ENCODE results near the gene ABCC6.
"Not testable (repeated sequence)": the region's sequence is repeated elsewhere in the genome, so short reads cannot be mapped to it uniquely, and the experiment has no call there.

Gene ABCC6

DNA sequence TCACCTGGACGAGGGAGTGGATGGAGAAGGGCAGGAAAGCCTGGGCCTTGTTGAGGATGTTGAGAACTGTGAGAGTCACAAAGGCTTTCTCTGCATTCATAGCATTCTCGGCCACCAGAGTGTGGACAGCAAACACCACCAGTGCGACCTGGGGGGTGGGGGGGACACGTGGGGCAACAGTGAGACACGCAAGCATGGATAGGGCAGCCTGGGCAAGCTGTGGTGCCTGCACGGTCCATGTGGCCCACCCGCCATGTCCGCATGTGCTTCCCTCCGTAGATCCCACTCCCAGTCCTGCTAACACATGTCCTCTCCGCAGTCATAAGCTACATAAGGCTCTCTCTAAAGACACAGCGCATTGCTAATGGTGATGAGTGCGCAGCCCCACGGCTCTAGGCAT lies 34.5 kb downstream of the ABCC6 start:
- DNase-seq, result no peak

DNA sequence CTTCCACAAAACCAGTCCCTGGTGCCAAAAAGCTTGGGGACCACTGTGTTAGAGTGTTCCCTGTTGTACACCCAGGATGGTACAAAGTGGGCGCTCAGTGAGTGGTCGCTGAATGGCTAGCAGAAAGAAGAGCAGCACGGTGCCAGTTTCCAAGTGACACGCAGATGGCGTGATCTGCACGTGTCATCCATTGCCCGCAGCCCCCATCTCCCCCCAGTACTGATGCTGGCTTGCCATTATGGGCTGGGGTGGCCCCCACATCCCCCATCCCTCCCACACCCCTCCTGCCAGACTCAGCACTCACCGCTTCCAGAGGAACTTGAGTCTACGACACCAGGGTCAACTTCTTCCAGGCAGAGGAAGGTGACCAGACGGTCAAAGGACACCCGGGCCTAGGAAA lies 36.5 kb downstream of the ABCC6 start:
- DNase-seq, result no peak

DNA sequence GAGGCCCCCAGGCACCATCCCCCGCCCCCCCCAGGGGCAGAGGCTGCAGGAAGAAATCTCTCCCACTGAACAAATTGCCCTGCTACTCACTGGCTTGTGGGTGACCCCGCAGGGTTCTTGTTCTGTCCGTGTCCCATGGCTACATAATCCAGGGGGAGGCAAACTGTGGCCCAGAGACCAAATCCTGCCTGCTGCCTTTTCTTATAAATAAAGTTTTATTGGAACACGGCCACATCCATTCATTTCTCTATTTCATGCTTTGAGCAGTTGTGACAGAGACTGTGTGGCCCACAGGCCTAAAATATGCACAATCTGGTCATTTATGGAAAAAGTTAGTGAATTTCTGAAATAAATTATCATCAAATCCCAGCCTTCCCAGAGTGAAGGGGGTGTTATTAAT lies 38.2 kb downstream of the ABCC6 start:
- no peak for DNase-seq

DNA sequence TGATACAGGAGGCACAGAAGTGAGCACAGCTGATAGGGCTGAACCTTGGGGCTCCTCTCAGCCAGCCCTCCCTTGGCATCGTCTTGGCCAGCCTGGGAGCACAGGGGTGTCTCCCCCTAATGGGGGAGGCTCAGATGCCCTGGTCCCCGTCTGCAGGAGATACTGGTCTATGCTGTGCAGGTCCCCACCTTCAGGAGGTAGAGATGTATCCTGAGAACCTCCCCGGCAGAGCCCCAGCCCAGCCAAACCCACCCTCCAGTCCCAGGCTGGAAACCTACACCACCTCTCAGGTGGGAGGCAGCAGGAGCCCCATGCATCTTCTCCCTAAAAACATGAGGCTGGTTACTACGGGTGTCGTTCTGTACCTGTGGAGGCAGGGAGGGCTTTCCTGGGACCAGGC lies 38.7 kb downstream of the ABCC6 start:
- no peak for DNase-seq

DNA sequence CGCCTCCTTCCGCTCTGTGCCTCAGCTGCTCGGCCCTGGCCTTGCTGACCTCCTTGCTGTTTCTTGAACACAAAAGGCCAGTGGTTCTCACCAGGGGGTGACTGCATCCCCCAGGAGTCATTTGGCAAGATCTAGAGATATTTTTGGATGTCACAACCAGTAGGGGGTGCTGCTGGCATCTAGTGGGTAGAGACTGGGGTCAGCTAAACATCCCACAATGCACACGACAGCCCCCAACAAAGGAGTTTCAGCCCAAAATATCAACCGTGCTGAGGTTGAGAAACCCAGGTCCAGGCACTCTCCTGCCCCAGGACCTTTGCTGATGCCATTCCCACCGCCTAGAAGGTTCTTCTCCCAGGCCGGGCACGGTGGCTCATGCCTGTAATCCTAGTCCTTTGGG lies 39.7 kb downstream of the ABCC6 start:
- DNase-seq, result no peak

DNA sequence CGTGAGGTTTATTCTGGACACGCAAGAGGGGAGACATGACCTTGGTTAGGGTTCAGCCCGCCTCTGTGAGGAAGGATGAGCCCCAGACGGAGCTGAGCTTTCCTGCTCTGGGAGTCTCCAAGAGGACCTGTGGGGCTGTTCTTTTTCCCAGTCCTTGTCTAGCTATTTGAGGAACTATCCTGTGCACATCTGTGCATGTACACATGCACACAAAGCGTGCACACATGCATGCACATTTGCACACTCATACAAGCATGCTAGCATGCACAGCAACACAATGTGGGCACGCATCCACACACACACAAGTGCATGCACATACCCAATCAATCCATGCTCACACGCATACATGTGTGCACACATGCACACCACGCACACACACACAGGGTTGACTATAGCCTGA lies 40.4 kb downstream of the ABCC6 start:
- DNase-seq, result no peak

DNA sequence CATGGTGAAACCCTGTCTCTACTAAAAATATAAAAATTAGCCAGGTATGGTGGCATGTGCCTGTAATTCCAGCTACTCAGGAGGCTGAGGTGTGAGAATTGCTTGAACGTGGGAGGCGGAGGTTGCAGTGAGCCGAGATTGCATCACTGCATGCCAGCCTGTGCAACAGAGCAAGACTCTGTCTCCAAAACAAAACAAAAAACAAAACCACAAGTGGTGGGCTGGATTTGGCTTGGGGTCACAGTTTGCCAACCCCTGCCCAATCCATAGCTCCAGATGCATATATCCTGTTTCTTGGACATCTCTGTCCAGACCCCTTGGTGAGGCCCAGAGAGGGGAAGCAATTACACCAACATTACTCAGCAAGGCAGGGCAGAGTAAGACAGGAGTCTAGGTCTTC lies 41.5 kb downstream of the ABCC6 start:
- DNase-seq, result not testable (repeated sequence)

DNA sequence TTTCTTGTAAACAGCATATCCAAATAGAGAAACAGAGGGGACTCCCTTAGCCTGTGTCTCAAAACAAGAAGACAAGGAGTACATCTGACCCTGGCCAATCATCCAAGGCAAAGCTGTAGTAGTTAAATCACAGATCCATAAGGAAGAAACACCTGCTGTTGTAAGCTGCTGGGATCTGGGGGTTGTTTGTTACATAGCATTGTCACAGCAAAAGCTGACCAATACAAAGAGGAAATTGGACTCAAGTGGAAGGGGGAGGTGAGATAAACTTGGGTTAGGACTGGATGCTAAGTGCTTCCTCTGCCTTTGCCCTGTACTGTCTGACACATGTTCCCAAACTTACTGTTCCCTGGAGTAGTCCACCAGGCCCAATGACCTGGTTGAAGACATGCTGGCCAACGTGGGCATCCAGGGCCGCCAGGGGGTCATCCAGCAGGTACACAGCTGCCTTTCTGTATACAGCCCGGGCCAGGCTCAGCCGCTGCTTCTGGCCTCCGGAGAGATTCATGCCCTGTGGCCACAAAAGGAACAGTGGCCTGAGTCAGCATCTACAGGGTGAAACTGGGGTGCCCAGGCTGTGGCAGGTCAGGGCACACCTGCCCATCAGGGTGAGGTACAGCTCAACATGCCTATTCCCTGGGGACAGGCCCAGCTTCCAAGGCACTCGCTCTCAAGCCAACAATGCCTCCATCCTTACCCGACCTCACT lies 44.7 kb downstream of the ABCC6 start:
- DNase-seq, result no peak

DNA sequence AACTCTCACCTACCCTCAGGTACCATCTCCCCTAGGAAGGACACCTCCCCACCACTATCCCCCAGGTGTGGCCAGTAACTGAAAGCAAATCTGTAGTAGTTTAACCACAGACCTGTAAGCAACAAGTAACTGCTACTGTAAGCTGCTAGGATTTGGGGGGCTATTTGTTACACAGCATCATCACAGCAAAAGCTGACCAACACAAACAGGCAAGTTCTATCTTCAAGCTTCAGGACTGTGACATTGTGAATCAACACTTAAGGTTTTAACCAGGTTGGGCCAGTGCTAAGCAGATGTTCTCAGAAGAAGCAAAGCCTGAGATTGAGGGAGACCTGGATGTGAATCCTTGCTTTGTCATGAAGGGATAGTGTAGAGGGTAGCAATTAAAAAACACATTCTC lies 47.0 kb downstream of the ABCC6 start:
- no peak for DNase-seq

DNA sequence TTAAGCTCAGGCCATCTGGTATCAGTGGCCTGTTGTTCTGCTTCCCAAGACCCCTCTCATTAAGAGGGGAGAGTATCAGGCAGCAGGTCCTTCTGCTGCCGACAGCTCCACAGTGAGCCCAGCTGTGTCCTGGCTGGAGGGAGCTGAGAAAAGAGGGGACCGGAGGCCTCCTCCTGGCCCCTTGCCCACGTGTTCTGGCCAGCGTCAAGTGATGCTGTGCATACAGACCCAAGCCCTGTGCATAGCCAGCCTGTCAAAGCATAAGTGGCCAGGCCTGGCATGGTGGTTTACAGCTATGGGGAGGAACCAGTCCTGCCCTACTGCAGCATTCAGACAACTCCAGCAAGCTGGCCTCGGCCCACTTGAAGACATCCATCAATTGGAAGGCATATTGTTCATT lies 48.0 kb downstream of the ABCC6 start:
- no peak for DNase-seq

DNA sequence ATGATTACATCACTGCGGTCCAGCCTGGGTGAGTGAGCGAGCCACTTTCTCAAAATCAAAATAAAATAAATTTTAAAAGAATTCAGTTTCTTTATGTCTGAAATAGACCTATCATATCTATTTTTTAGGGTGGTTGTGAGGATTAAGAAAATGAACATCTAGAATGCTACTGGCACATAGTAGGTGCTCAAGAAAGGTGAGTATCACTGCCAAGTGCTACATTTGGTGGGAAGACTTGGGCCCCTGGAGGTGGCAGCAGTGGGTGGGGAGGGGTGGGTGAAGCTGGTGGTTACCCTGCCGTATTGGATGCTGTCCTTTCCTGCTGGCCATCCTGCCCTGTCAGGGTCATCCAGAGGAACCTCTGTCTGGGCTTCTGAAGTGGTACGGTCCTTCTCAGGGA lies 50.3 kb downstream of the ABCC6 start:
- DNase-seq, result no peak

DNA sequence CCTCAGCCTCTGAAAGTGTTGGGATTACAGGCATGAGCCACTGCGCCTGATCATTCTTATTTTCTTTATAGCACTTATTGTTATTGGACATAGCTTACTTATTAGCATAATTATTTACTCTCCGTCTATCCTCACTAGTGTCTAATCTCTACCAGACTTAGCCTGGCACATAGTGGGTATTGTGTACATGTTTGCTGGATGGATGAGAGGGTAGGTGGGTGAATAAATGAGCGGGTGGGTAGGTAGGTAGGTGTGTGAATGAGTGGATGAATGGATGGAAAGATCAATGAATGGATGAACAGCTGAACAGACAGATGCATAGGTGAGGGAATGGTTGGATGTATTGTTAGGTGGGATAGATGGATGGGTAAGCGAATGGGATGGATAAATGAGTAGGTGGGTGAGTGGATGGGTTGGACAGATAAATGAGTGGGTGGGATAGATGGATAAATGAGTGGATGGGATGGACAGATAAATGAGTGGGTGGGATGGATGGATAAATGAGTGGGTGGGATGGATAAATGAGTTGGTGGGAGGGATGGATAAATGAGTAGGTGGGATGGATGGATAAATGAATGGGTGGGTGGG lies 51.9 kb downstream of the ABCC6 start:
- DNase-seq, result no peak

DNA sequence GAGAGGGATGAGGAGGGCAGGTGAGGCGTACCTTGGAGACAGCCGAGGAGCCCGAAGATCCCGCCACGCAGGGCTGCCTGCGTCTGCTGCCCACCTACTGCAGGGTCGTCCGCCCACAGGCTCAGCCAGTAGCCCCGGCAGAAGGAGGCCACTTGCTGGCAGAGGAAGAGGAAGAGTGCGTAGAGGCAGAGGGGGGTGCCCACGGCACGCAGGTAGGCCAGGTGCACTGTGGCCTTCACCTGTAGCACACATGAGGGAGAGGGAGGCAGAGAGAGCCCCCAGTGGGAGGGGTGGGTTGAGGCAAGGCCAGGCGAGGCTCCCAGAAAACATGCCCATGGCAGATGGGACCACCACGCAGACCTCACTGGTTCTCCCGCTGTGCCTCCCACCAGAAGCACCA lies 53.7 kb downstream of the ABCC6 start:
- no peak for DNase-seq

DNA sequence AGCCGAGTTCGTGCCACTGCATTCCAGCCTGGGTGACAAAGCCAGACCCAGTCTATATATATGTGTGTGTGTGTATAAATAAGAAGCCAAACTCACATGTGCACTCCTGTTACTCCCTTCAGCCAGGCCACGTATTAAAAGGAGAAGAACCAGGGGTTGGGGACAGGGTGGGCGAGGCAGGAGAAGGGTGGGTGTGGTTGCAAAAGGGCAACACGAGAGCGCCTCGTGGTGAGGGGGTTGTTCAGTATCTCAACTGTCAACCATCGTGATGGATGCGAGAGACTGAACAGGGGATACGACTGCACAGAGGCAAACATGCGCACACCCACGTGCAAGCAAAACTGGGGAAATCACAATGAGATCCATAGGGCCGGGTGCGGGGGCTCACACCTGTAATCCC lies 54.9 kb downstream of the ABCC6 start:
- no peak for DNase-seq

DNA sequence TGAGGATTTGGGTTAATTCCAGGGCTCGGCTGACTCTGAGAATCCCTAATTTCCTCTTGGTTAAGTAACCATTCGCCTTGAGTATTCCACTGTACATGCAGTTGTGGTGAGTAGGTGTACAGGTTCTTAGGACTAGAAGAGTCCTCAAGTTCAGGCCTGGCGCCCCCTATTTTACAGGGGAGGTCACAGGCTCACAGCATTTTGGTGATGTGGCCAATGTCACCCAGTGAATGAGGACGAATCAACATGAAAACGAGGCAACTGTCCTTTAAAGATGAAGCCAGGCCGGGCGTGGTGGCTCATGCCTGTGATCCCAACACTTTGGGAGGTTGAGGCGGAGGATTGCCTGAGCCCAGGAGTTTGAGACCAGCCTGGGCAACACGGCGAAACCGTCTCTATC lies 55.4 kb downstream of the ABCC6 start:
- DNase-seq, result no peak

DNA sequence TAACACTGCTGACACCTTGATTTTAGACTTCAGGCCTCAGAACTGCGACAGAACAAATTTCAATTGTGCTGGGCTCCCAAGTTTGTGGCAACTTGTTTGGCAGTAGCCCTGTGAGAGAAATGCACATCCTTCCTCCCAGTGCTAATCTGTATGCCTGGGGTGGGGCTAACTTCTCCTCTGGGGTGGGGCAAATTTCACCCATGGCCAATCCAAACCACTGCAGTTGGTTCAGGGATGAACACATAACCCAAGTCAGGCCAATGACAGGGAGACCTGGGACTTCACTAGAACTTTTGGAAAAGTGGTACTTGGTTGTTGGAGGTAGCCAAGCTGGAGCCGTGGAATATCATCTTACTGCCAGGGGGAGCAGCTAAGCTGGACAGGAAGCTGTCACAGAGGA lies 56.3 kb downstream of the ABCC6 start:
- DNase-seq, result no peak

DNA sequence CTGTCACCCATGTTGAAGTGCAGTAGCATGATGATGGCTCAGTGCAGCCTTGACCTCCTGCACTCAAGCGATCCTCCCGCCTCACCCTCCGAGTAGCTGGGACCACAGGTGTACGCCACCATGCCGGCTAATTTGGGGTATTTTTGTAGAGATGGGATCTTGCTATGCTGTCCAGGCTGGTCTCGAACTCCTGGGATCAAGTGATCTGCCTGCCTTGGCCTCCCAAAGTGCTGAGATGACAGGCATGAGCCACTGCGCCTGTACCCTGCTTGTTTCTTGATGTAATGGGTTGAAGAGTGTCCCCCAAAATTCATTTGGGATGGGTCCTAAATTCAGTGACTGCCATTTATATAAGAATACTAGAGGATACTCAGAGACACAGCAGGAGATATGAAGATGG lies 57.2 kb downstream of the ABCC6 start:
- DNase-seq, result no peak

DNA sequence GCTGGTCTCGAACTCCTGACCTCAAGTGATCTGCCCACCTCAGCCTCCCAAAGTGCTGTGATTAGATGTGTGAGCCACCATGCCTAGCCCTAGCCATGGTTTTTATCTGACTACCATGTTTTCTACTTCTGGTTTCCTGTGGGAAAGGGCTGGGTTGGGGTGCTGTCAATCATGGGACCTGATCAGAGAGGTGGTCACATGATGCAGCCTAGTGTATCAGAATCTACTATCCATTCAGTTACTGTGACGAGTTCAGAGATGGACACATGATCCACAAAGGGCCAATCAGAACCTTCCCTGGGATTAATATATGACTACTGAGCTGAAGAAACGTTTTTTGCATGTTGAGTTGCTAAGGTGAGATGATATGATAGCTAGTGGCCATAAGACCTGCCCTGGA lies 59.1 kb downstream of the ABCC6 start:
- DNase-seq, result no peak

DNA sequence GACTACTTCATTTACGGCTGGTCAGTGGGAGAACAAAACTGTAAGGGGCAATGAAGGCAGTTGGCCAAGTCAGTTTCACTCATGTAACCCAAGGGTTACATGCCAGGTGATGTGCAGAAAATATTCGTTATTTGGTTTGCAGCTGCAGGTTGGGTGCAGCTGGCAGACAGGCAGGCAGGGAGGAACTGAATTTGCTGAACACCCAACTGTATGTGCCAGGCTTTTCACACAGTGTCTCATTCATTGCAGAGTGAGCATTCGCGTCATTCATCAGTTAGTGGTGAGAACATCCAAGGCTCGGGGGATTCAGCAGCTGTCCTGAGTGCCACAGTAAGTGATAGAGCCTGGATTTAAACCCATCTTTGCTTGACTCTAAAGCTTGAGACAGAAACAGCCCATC lies 59.7 kb downstream of the ABCC6 start:
- no peak for DNase-seq

DNA sequence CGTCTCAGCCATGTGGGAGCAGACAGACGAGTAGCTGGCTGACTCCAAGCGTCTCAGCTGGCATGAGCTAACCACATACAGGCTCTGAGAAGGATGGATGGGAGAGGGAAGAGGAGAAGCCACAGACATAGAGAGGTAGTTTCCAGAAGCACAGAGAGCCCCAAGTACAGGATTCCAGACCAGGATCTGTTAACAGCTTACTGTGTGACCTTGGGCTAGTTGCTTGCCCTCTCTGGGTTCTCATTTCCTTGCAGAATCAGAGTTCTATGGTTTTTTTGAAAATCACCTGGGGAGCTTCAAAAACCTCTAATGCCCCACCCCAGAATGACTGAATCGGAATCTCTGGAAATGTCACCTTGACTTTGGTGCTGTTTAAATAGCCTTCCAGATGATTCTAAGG lies 60.2 kb downstream of the ABCC6 start:
- DNase-seq, result no peak

DNA sequence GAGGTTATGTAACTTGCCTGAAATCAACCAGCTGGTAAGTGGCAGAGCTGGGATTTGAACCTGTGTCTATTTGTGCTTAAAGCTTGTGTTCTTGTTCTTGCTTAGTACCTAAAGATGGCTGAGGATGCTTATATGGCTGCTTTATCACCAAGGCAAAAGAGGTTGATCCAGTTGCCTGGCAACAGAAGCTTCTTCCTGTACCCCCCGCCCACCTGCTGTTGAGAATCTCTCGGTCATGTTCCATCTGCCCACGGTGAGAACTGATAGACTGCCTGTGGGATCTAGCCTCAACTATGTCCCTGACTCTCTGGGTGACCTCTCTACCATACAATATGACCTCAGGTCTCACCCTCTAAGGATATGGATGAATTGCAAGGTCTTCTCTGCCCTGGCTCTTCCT lies 60.7 kb downstream of the ABCC6 start:
- no peak for DNase-seq

DNA sequence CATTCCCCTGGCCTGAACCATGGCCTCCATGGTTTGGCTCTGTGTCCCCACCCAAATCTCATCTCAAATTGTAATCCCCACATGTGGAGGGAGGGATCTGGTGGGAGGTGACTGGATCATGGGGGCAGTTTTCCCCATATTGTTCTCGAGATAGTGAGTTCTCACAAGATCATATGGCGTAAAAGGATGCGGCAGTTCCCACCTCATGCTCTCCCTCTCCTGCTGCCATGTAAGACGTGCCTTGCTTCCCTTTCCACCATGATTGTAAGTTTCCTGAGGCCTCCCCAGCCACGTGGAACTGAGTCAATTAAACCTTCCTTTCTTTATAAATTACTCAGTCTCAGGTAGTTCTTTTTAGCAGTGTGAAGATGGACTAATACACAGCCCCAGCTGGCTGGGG lies 61.5 kb downstream of the ABCC6 start:
- DNase-seq, result not testable (repeated sequence)

DNA sequence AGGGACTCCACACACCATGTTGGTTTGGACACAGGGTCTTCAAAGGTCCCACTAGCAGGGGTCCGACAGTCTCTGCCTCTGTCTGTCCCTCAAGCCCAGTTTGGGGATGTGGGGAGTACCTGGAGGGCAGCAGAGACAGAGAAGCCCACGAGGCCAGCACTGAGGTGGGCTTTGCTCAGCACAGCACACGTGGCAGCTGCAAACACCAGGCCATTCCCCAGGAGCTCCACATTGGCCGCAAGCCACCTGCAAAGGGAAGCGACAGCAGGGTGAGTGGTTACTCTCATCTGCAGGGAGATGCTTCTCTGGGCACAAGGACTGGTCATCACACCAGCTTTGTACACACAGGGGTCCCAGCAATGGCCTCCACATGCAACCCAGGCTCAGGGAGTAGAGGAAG lies 62.0 kb downstream of the ABCC6 start:
- no peak for DNase-seq

DNA sequence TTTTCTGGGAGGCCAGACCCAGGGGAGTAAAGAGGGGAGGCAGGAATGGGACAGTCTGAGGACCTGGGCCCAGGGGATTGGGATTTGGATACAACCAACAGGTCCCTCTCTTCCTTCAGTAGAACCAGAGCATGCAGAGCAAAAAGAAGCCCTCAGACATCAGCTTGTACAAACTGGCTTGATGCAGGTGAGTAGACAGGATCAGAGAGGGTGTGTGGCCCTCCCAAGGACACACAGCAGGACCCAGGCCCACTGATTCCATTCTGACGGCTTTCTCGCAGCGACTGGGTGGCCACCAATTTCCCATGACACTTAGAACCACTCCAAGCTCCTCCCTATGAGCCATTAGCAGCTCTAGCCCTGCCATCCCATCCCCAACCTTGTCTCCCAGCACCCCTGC lies 63.6 kb downstream of the ABCC6 start:
- no peak for DNase-seq

DNA sequence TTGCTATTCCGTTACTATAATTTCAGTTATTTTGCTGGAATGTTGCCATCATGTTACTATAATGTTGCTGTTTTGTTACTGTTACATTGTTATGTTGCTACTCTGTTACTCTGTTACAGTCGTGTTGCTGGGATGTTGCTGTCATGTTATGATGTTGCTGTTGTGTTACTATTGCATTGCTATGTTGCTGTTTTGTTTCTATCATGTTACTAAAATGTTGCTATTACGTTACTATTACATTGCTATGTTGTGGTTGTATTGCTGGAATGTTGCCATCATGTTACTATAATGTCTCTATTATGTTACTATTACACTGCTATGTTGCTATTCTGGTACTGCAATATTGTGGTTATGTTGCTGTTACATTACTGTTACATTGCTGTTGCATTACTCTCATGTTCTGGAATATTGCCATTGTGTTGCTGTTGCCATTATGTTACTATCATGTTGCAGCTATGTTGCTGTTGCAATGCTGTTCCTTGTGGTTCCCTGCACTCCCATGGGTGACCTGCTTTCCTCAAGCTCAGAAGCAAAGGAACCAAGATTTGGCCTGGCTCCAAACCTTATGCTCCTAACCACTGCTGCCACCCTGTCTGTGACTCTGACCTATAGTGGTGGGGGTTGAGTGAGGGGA lies 64.4 kb downstream of the ABCC6 start:
- no peak for DNase-seq
